GM21619 (cell line): ENCODE measurements around the gene MNX1.

Experiments
- ATAC-seq: cut with Tn5 transposase; IDR thresholded peaks from one replicate; pipeline ENCODE4 v1.9.1; 2021; ENCODE audit not compliant: unreplicated experiment

Gene MNX1

GRCh38 chr7:157016352-157017041 is 6.0 kb upstream of the MNX1 start:
- peak; percentile 60 for ATAC-seq

- peak; percentile 5 for ATAC-seq
Observed at GRCh38 chr7:157016024-157016351, 5.5 kb upstream of the MNX1 start.

- ATAC-seq: no peak
Observed at GRCh38 chr7:157014635-157015555, 4.4 kb upstream of the MNX1 start.

- no peak for ATAC-seq
Observed at GRCh38 chr7:157013602-157014549, 3.4 kb upstream of the MNX1 start.

- ATAC-seq: no peak
Observed at GRCh38 chr7:157013101-157013500, 2.6 kb upstream of the MNX1 start.

GRCh38 chr7:157012113-157012547 is 1.7 kb upstream of the MNX1 start:
- no peak for ATAC-seq

GRCh38 chr7:157011333-157012112 is 1.1 kb upstream of the MNX1 start:
- no peak for ATAC-seq

GRCh38 chr7:157009778-157010587 is 480 bp downstream of the MNX1 start:
- ATAC-seq: peak; percentile 29

GRCh38 chr7:157009170-157009777 is 1.2 kb downstream of the MNX1 start:
- peak; percentile 38 for ATAC-seq

GRCh38 chr7:157008206-157009169 is 2.0 kb downstream of the MNX1 start:
- peak; percentile 2 for ATAC-seq

GRCh38 chr7:157007470-157008066 is 2.9 kb downstream of the MNX1 start:
- ATAC-seq: no peak

- no peak for ATAC-seq
Observed at GRCh38 chr7:157006829-157007469, 3.5 kb downstream of the MNX1 start.

- ATAC-seq: no peak
Observed at GRCh38 chr7:157006205-157006747, 4.2 kb downstream of the MNX1 start.

GRCh38 chr7:157005456-157006204 is 4.8 kb downstream of the MNX1 start:
- ATAC-seq: no peak

- ATAC-seq: no peak
Observed at GRCh38 chr7:157004521-157005455, 5.7 kb downstream of the MNX1 start.
